HL-60 (cell line): ENCODE measurements around the gene BARD1.

Source experiments
- GABPA ChIP-seq: IDR thresholded peaks from 2 replicates; pipeline ENCODE4 v1.6.1; 2012; ENCODE audit warnings: low read depth
- POLR2AphosphoS5 ChIP-seq: IDR thresholded peaks from 2 replicates; pipeline ENCODE4 v1.6.1; 2012; ENCODE audit warnings: low read depth
- TF ChIP-seq, protein P1 (sequence below): IDR thresholded peaks from one replicate; pipeline ENCODE4 v1.5.1; 2011; ENCODE audit warnings: low read length, control low read depth, inconsistent platforms; ENCODE audit not compliant: insufficient read depth
- TF ChIP-seq, protein P2 (sequence below): IDR thresholded peaks from 2 replicates; pipeline ENCODE4 v1.6.1; 2012; ENCODE audit warnings: low read depth; ENCODE audit not compliant: insufficient replicate concordance

DNA sequence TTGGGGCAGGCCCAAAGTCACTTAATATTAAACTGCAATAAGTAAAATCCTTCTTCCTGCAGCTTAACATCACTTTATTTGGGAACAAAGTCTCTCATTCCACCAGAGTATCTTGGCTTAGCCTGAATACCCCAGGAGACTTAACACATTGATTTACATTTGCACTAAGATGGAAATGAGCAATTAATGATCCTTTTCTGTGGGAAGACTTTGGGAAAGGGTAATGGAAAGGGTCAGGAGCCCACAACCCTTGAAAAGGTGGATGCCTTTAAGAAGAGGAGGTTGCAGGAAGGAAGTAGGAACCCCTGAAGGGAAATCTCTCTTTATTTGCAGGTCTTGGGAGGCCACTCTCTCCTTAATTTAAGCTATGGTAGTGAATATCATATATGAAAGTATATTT lies 28.0 kb upstream of the BARD1 start:
- TF ChIP-seq, protein P1, sequence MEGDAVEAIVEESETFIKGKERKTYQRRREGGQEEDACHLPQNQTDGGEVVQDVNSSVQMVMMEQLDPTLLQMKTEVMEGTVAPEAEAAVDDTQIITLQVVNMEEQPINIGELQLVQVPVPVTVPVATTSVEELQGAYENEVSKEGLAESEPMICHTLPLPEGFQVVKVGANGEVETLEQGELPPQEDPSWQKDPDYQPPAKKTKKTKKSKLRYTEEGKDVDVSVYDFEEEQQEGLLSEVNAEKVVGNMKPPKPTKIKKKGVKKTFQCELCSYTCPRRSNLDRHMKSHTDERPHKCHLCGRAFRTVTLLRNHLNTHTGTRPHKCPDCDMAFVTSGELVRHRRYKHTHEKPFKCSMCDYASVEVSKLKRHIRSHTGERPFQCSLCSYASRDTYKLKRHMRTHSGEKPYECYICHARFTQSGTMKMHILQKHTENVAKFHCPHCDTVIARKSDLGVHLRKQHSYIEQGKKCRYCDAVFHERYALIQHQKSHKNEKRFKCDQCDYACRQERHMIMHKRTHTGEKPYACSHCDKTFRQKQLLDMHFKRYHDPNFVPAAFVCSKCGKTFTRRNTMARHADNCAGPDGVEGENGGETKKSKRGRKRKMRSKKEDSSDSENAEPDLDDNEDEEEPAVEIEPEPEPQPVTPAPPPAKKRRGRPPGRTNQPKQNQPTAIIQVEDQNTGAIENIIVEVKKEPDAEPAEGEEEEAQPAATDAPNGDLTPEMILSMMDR, result no peak
- TF ChIP-seq POLR2AphosphoS5, result no peak
- TF ChIP-seq, protein P2, sequence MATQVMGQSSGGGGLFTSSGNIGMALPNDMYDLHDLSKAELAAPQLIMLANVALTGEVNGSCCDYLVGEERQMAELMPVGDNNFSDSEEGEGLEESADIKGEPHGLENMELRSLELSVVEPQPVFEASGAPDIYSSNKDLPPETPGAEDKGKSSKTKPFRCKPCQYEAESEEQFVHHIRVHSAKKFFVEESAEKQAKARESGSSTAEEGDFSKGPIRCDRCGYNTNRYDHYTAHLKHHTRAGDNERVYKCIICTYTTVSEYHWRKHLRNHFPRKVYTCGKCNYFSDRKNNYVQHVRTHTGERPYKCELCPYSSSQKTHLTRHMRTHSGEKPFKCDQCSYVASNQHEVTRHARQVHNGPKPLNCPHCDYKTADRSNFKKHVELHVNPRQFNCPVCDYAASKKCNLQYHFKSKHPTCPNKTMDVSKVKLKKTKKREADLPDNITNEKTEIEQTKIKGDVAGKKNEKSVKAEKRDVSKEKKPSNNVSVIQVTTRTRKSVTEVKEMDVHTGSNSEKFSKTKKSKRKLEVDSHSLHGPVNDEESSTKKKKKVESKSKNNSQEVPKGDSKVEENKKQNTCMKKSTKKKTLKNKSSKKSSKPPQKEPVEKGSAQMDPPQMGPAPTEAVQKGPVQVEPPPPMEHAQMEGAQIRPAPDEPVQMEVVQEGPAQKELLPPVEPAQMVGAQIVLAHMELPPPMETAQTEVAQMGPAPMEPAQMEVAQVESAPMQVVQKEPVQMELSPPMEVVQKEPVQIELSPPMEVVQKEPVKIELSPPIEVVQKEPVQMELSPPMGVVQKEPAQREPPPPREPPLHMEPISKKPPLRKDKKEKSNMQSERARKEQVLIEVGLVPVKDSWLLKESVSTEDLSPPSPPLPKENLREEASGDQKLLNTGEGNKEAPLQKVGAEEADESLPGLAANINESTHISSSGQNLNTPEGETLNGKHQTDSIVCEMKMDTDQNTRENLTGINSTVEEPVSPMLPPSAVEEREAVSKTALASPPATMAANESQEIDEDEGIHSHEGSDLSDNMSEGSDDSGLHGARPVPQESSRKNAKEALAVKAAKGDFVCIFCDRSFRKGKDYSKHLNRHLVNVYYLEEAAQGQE, result no peak
- no peak for TF ChIP-seq GABPA
